Measurements from ENCODE around the gene COMMD6.
"Not testable (repeated sequence)": the region's sequence is repeated elsewhere in the genome, so short reads cannot be mapped to it uniquely, and the experiment has no call there.

The COMMD6 gene

DNA sequence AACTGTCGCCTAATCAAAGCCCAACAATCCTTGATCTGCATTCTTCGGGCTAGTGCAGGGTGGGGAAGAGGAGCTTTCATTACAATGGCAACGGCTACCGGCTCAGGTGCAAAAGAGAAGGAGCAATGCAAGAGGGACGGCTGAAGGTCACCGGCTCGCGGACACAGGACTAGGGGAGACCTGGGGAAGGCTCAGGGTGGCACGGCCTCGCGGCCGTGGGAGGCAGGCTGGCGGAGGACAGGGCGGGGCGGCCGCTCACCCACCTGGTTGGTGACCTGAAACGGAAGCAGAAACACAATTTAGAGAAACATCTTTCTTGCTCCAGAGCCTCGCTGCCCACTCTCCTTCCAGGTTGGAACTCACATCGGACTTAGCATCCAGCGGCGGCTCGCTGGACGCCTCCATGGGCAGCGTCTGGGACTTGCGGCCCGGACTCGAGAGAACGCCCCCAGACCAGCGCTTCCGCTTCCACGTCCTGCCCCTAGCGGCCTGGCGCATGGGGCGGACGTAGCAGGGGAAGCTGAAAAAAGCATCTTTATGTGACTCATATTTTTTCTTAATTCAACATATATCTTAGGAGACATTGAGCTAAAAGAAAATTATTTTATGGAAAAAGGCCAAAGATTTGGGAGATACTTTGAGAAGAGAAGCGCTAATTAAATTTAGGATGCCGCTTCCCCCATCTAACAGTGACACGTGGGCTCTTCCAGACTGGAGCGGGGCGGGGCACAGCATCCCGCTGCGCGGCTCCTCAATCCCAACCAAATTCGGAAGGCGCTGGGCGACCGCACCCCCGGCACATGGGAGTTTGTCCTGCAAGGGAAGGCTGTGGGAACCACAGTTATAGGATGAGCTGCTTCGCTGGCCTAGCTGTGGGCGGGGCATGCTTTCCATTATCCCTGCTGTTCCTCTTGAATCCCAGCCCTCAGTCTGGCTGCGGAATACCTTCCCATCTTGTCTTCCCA lies at the start of gene COMMD6:
Gene COMMD6, minus strand, starts transcription at position 441 of the 965 bp plus-strand sequence. Its CDS starts 36 bp downstream, at position 405.
- in situ Hi-C loops (cut with MboI; ENCODE audit: low sequenced_read_pairs) = no loop called here

DNA sequence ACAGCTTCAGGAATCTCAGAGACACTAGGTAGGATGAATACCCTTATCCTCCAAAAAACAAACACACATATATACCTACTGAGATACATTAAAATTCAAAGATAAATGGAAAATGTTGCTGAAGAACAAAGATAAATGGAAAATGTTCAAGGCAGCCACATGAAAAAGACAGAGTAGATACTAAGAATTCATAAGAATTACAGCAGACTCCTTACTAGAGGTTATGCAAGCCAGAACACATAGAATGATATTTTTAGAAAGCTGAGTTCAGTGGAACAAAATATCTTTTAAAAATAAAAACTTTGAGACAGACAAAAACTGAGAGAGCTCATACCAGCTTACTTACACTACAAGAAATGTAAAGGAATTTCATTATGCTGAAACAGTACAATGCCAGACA lies 47.5 kb upstream of the COMMD6 start:
- in situ Hi-C loops (cut with MboI; ENCODE audit: low sequenced_read_pairs) = no loop called here

DNA sequence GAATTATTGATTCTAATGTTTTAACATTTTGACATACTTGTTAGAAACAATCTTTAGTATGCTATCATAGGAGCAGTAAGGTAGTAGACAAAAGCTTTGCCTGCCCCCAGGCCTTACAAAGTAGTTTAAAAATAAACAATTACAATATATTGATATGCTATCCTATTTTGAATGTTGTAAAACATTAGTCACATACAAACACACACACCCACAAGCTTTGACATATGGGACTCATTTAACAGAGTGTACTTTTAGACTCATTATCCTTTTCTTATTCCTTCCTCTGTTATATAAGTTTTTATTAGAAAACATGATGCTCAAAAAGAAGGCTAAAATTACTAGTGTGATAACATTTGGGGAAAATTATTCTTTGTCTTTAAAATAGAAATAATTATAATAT lies 45.5 kb upstream of the COMMD6 start:
- in situ Hi-C loops (cut with MboI; ENCODE audit: low sequenced_read_pairs) = no loop called here

DNA sequence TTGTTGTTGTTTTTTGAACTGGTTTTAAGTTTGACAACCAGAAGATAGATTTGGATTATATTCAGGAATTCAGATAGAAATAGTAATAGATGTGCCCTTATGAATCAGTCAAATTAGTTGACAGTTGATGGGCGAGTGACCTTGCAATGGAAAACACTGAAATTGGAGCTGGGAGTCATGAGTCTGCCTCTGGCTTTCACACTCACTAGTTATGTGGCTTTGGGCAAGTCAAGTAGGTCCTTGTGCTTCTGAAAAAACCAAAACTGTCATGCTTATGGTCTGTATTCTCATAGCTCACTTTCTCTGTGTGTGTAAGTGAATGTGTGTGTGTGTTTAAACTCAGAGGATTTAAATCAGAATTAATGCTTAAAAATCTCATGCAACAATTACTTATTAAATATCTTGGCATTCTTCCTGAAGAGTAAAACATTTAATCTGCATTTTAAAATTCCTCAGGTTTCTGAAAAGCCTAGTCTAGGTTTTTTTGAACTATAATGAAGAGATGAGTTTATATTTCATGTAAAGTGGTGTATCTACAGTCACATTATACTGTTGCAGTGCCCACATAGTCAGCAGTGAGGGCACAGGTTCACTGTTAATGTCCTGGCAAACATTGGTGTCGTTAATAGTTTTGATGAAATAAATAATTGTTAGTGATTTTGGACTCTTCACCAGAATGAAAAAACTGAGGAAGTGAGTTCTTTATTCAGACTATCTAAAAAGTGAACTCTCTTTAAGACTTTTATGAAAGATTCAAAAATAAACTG lies 44.4 kb upstream of the COMMD6 start:
- in situ Hi-C loops (cut with MboI; ENCODE audit: low sequenced_read_pairs) = no loop called here

DNA sequence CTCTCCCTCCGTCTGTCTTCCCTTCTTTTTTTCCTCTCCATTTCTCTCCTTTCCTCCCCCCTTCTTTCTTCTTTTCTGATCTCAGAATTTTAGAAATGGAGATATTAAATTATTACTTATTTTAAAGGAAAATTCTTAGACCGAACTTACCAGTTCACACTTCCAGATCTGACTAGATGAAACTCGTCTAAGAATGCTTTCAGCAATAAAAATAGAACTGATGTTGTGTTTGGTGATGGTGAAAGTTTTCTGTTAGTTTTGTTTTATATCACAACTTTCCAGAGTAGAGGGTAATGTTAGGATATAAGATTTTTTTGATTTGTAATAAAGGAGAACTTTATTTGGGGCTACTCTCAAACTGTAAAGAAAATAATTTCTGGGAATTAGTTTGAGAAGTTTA lies 41.9 kb upstream of the COMMD6 start:
- in situ Hi-C loops (cut with MboI; ENCODE audit: low sequenced_read_pairs) = no loop called here

DNA sequence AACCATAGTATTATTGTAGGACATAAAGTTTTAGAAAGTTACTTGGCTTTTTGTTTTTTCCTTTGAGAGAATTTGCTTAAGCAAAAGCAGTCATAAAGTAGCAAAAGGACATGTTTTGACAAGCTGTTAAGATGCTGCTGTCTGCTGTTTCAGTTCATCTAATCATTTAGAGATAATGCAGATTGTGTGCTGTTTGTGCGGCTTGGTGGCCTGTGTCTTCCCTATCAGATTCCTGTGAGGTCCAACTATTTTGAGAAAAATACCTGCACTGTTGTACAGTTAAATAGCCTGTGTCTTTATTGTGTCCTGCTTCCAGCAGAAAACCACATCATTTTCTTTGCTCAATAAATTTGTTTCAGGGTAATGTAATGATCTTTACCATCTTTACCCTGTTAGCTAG lies 31.9 kb upstream of the COMMD6 start:
- in situ Hi-C loops (cut with MboI; ENCODE audit: low sequenced_read_pairs) = loop anchor here (25.0 kb wide), 1 partner anchor 207 kb away; no protein-coding TSS in a partner anchor

DNA sequence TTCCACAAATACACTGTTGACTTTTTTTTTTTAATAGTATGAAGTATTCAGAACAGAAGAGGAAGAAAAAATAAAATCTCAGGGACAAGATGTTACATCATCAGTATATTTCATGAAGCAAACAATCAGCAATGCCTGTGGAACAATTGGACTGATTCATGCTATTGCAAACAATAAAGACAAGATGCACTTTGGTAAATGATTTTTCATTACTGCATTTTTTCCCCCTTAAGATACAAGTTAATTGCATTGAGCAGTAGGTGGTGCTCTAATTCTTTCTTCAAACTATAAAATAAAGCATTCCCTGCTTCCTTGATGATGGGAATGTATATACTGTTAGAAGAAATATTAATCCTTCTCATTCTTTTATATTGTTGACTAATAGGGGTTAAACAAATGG lies 29.0 kb upstream of the COMMD6 start:
- in situ Hi-C loops (cut with MboI; ENCODE audit: low sequenced_read_pairs) = loop anchor here (25.0 kb wide), 1 partner anchor 204 kb away; no protein-coding TSS in a partner anchor

DNA sequence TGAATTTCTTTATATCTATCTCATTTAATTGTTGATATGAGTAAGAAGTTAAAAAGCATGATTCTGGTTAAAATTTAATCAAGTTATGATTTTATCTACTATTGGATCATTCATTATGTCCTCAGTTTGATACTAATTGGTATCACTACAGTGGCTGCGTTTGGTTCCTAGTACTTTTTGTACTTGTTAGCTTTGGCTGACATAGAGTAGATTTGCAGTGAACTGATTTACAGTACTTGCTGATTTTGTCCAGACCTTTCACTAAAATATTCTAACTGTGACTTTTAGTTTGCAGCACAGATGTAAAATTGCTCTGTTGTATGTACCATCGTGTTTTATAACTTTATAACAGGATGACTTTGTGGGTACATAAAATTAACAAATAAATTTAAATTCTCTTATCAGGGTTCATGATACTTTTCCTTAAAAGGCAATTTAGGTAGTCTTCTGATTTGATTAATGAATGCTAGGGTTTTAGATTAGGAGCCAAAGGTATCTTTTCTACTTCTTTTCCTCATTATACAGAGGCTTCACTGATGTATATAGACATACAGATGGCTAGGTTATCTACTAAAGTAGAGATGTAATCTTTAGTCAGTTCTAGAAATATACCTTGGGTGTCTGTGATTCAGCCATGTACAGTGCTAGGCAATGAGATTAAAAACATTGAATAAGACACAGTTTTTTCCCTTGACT lies 20.7 kb upstream of the COMMD6 start:
- in situ Hi-C loops (cut with MboI; ENCODE audit: low sequenced_read_pairs) = loop anchor here (25.0 kb wide), 1 partner anchor 196 kb away; no protein-coding TSS in a partner anchor

DNA sequence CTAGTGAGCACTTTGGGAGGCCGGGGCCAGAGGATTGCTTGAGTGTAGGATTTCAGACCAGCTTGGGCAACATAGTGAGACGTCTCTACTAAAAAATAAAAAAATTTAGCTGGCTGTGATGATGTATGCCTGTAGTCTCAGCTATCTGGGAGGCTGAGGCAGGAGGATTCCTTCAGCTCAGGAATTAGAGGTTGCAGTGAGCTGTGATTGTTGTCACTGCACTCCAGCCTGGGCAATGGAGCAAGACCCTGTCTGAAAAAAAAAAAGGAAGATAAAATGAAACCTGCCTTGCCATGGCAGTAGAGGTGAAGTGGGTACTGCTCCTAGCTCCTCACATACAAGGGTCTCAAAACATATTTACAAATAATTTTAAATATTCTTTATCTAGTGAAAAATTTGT lies 19.3 kb upstream of the COMMD6 start:
- in situ Hi-C loops (cut with MboI; ENCODE audit: low sequenced_read_pairs) = loop anchor here (25.0 kb wide), 1 partner anchor 195 kb away; no protein-coding TSS in a partner anchor

DNA sequence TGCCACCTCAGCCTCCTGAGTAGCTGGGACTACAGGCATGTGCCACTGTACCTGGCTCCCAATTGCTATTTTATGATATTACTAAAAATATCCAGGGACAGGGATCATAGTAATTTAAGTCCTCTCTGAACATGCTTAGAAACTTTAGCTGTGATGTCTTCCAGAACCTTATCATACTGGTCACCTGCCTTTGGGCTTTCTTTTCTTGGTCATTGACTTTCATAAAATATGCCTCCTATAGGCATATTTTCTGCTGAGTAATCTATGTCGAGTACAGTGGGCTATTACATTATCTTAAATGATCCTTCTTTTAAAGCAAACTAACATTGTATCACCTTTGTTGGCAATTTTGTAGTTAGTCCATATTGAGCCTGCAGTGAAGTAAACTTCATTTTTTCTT lies 18.2 kb upstream of the COMMD6 start:
- in situ Hi-C loops (cut with MboI; ENCODE audit: low sequenced_read_pairs) = loop anchor here (25.0 kb wide), 1 partner anchor 194 kb away; no protein-coding TSS in a partner anchor

DNA sequence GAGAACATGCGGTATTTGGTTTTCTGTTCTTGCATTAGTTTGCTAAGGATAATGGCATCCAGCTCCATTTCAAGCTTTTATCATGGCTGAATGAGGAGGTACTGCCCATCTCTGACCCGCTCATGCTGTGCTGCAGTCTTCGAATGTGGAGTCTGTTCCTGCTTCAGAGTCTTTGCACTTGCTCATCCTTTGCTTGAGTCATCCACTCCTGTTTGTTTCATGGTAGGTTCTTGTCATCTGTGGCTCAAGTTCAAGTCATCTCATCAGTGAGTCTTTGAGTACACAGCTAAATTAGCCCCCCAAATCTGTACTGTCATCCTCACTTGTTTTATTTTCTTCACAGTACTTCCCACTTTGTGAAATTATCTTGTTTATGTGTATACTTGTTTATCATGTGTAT lies 17.3 kb upstream of the COMMD6 start:
- in situ Hi-C loops (cut with MboI; ENCODE audit: low sequenced_read_pairs) = loop anchor here (25.0 kb wide), 1 partner anchor 193 kb away; no protein-coding TSS in a partner anchor

DNA sequence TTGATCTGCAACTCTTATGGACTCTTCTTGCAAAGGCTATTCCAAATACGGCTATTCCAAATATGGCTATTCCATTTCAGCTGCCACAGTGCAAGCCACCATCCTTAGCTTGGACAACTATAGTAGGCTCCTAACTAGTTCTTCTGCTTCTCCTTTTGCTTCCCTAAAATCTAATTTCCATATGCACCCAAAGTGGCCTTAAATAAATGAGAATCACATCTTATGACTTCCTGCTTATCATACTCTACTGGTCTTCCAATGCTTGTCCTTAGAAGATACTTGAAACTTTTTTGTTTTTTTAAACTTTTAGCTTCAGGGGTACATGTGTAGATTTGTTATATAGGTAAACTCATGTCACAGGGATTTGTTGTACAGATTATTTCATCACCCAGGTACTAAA lies 16.8 kb upstream of the COMMD6 start:
- in situ Hi-C loops (cut with MboI; ENCODE audit: low sequenced_read_pairs) = loop anchor here (25.0 kb wide), 1 partner anchor 192 kb away; no protein-coding TSS in a partner anchor

DNA sequence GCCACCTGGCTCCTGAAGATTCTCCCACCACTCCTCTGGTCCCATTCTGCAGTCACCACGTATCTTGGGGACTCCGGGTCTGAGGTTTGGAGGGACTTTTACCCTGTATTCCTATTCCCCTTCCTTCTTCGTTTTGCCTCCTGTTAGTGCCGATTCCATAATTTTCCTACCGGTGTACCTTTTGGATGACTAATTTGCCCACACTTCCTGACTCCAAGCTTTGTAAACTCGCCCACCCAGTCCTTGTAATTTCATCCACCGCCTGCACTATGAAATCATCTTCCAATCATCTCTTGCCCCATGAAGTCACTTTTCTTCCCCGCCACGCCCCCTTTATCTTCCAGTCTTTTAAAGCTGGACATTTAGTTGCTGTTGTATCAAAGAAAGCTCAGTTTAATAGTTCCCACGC lies 12.5 kb upstream of the COMMD6 start:
- in situ Hi-C loops (cut with MboI; ENCODE audit: low sequenced_read_pairs) = loop anchor here (25.0 kb wide), 1 partner anchor 188 kb away; no protein-coding TSS in a partner anchor

DNA sequence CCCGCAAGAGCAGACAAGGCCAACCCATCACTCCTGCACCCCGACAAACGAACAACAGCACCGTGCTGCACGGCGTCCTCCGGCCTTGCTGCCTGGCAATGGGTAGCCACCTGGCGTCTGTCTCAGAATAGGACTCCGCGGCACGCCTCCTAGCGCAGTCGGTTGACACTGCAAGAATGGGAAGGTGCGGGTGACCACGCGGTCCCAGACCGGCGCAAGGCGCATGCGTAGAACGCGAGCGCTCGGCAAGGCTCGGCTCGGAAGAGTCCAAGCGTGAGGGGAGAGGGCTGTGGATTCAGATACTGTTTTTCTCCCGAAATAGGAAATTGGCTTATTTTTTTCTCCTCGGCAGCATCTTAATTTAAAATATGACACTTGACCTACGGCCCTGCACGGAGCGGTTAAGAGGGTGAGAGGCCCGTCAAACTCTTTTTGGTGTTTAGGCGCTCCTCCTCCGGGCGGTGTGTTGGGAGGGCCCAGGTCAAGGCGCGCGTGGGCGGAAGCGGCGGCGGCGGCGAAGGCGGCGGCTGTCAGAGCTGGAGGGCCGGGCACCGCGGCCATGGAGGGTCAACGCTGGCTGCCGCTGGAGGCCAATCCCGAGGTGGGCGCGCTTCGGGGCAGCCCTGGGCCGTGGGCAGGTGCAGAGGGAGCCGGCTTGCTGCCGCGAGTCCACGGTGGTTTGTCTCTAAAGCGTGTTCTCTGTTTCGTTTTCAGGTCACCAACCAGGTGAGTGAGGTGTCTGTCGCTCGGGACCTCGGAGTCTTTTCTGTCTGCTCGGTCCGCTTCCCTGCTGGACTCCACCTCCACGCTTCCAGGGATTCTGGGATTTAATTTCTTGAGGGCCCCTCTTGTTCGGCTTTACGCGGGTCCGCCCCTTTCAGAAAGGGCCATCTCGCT lies 11.9 kb upstream of the COMMD6 start, which contains the start of gene UCHL3:
Gene UCHL3, plus strand, starts transcription at position 530 of the 897 bp plus-strand sequence. Its CDS starts 30 bp downstream, at position 560.
- in situ Hi-C loops (cut with MboI; ENCODE audit: low sequenced_read_pairs) = loop anchor here (25.0 kb wide), 1 partner anchor 187 kb away; no protein-coding TSS in a partner anchor

DNA sequence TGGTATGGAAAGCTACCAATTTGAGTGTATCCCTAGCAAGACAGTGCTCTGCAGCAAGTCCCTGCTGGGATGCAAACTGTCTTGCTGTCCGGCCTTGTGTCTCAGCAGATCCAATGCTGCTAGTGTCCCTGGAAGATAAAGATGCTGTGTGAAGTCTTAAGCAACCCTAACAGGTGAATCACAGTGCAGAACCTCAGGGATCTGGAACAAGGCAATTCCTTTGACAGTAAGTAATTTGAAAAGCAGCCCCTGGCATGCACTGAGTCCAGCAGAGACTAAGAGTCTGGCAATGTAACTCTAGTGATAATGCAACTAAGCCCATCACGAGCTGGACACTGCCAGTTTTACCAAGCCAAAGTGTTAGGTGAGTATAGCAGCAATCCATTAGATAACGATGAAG lies 10.3 kb upstream of the COMMD6 start:
- in situ Hi-C loops (cut with MboI; ENCODE audit: low sequenced_read_pairs) = no loop called here

DNA sequence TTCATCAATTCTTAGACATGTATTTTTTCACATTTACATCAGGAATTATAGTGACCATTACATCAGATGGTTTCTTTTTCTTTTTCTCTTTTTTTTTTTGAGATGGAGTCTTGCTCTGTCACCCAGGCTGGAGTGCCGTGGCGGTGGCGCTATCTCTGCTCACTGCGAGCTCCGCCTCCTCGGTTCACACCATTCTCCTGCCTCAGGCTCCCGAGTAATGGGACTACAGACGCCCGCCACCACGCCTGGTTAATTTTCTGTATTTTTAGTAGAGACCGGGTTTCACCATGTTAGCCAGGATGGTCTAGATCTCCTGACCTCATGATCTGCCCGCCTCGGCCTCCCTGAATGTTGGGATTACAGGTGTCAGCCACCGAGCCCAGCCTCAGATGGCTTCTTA lies 7.7 kb upstream of the COMMD6 start:
- in situ Hi-C loops (cut with MboI; ENCODE audit: low sequenced_read_pairs) = not testable (repeated sequence)

DNA sequence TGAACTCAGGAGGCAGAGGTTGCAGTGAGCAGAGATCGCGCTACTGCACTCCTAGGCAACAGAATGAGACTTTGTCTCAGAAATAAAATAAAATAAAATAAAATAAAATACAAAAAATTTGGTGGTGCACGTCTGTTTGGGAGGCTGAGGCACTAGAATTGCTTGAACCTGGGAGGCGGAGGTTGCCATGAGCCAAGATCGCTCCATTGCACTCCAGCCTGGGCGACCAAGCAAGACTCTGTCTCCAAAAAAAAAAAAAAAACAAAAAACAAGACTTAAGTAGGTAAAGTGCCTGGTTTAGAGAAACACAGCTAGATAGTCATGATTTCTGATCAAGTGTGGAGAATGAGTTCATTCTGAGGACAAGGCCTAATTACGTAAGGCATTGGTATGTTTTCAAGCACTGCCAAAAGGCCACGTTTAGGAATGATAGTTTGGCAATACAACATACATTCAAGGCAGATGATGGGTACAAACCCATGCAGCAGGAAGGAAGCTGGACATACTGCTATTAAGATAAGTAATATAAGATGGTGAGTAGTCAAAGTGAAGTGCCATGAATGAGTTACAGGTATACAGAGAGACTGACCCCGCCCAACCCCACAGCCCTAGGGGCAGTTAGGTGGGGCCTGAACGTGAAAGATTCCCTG lies 7.2 kb upstream of the COMMD6 start:
- in situ Hi-C loops (cut with MboI; ENCODE audit: low sequenced_read_pairs) = no loop called here

DNA sequence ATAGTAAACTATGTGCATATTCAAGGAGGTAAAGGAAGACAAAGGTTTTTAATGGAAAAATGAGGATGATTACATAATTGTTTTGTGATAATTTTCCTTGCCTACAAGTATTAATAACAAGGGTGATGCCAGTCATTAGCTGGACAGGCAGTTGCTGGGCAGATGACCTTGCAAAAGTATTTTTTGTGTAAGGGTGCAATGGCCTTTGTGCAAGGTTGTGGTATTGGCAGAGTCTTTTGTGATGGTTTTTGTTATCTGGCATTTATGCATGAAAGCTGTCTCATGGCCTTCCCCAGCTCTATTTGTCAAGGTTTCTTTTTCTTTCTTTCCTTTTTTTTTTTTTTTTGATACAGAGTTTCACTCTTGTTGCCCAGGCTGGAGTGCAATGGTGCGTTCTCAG lies 4.3 kb upstream of the COMMD6 start:
- in situ Hi-C loops (cut with MboI; ENCODE audit: low sequenced_read_pairs) = no loop called here

DNA sequence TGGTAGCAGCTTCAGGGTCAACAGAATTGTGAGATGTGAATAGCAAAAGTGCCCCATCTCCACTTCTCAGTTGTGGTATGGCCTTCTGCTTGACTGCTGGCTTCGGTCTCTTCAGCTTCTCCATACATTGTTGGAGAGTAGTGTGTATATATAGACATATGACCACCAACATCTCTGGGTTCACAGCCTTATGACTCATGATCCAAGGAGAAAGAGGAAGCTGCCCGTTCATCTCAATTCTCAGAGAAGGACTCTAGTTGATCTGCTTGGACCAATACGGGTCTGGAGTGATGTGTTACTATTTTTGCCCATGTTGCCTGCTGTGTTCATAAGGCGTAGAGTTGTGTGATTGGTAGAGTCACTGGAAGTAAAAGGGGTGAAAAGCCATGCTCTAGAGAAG lies 3.6 kb upstream of the COMMD6 start:
- in situ Hi-C loops (cut with MboI; ENCODE audit: low sequenced_read_pairs) = no loop called here
